Cardiac muscle cell (in vitro differentiated cells and primary cell): ENCODE results near the gene SNX27. TPM values are rescaled to one million over a fixed set of nuclear protein-coding genes. Genes with fewer than 3 reads are reported as not detected.
A peak's percentile ranks its signal among the peaks of the same experiment; 100 is the strongest.
"Not testable (repeated sequence)": the region's sequence is repeated elsewhere in the genome, so short reads cannot be mapped to it uniquely, and the experiment has no call there.

Source experiments
- DNase-seq, 2 donors: peaks; one replicate each; pipeline versions ENCODE4 v3.0.0 to v3.0.0-alpha.2; 2010 to 2017; ENCODE audit warnings: low read depth in 1 of 2, low spot score in 1 of 2
- H3K27ac ChIP-seq: fragments of 200-600 bp; sonication (generic); 2 replicates; pipeline ENCODE4 v1.5.1; 2016
- H3K27me3 ChIP-seq: fragments of 200-600 bp; sonication (generic); 2 replicates; pipeline ENCODE4 v1.6.0; 2016; ENCODE audit warnings: control low read depth
- H3K36me3 ChIP-seq: fragments of 200-600 bp; sonication (generic); 2 replicates; pipeline ENCODE4 v1.5.1; 2016; ENCODE audit warnings: control low read depth
- H3K4me1 ChIP-seq: fragments of 200-600 bp; sonication (generic); 2 replicates; pipeline ENCODE4 v1.8.1; 2017; ENCODE audit warnings: low read depth, mild to moderate bottlenecking, mixed run types
- H3K4me3 ChIP-seq: fragments of 200-600 bp; sonication (generic); 2 replicates; pipeline ENCODE4 v1.5.1; 2016; ENCODE audit warnings: mild to moderate bottlenecking
- H3K9me3 ChIP-seq: fragments of 200-600 bp; sonication (generic); 2 replicates; pipeline ENCODE4 v1.5.1; 2017; ENCODE audit warnings: low read depth, mild to moderate bottlenecking, control low read depth
- CTCF ChIP-seq: IDR thresholded peaks from 2 replicates; pipeline ENCODE4 v1.5.1; 2012; ENCODE audit warnings: low read depth, mild to moderate bottlenecking, low read length
- polyA plus RNA-seq: library from polyadenylated mRNA; unstranded; fragments of >200 nt; fragmentation: Nextera tagmentation; extraction: Ambion mirVana; gene quantifications from 2 replicates; pipeline ENCODE4 v1.2.1, GENCODE V29; 2016
- total RNA-seq: library from RNA; depleted of rRNA; stranded (reverse); fragments of >200 nt; gene quantifications from 2 replicates; pipeline ENCODE4 v1.2.3, GENCODE V29; 2016

SNX27 gene
- total and polyA plus RNA-seq, 2 experiments from 2014 or later, result 24.4 to 34.5 TPM

GRCh38 chr1:151590961-151591360 lies 20.9 kb upstream of the SNX27 start:
- DNase-seq, result no peak
- H3K4me1 ChIP-seq, result no peaks in the 10 kb centered on the region
- TF ChIP-seq CTCF, result no peak
- peaks cover 4% of the 10 kb centered on the region for H3K27me3 ChIP-seq
- H3K27ac ChIP-seq, result no peak overlapping the region
- no peaks in the 10 kb centered on the region for H3K36me3 ChIP-seq
- H3K4me3 ChIP-seq, result no peak overlapping the region
- no peaks in the 10 kb centered on the region for H3K9me3 ChIP-seq

- Histone ChIP-seq H3K4me1 (no peaks in the 10 kb centered on the region), H3K36me3 (no peaks in the 10 kb centered on the region), H3K9me3 (no peaks in the 10 kb centered on the region), H3K27me3 (peaks cover 4% of the 10 kb centered on the region), H3K27ac (no peak overlapping the region), H3K4me3 (peak overlapping the region; percentile 10)
- no peak for DNase-seq
- no peak for TF ChIP-seq CTCF
Measured at GRCh38 chr1:151593730-151594129, 18.1 kb upstream of the SNX27 start.

- peak; percentile 56 to 80 for DNase-seq
- Histone ChIP-seq H3K27ac (no peak overlapping the region), H3K36me3 (no peaks in the 10 kb centered on the region), H3K4me1 (no peaks in the 10 kb centered on the region), H3K4me3 (peak overlapping the region; percentile 10), H3K27me3 (peaks cover 4% of the 10 kb centered on the region), H3K9me3 (no peaks in the 10 kb centered on the region)
- TF ChIP-seq CTCF, result peak; percentile 96
Measured at GRCh38 chr1:151594143-151594625, 17.7 kb upstream of the SNX27 start.

GRCh38 chr1:151596166-151596953 lies 15.5 kb upstream of the SNX27 start:
- Histone ChIP-seq H3K36me3 (no peaks in the 10 kb centered on the region), H3K27me3 (peaks cover 4% of the 10 kb centered on the region), H3K9me3 (no peaks in the 10 kb centered on the region), H3K27ac (no peak overlapping the region), H3K4me3 (no peak overlapping the region), H3K4me1 (no peaks in the 10 kb centered on the region)
- DNase-seq, result peak in 1 of 2 donors; percentile 27
- no peak for TF ChIP-seq CTCF

GRCh38 chr1:151602550-151602949 lies 9.3 kb upstream of the SNX27 start:
- not testable (repeated sequence) for H3K27me3 ChIP-seq, H3K4me3 ChIP-seq, H3K27ac ChIP-seq, H3K36me3 ChIP-seq, H3K4me1 ChIP-seq, DNase-seq, H3K9me3 ChIP-seq

GRCh38 chr1:151604291-151604690 lies 7.6 kb upstream of the SNX27 start:
- no peaks in the 10 kb centered on the region for H3K36me3 ChIP-seq
- no peak for DNase-seq
- H3K4me3 ChIP-seq, result no peak overlapping the region
- no peak overlapping the region for H3K27ac ChIP-seq
- H3K27me3 ChIP-seq, result no peaks in the 10 kb centered on the region
- no peaks in the 10 kb centered on the region for H3K4me1 ChIP-seq
- no peak for TF ChIP-seq CTCF
- no peaks in the 10 kb centered on the region for H3K9me3 ChIP-seq
